ENCODE data around the gene ANP32B.
A peak's percentile ranks its signal among the peaks of the same experiment; 100 is the strongest.
"Not testable (repeated sequence)": the region's sequence is repeated elsewhere in the genome, so short reads cannot be mapped to it uniquely, and the experiment has no call there.

Gene ANP32B

DNA sequence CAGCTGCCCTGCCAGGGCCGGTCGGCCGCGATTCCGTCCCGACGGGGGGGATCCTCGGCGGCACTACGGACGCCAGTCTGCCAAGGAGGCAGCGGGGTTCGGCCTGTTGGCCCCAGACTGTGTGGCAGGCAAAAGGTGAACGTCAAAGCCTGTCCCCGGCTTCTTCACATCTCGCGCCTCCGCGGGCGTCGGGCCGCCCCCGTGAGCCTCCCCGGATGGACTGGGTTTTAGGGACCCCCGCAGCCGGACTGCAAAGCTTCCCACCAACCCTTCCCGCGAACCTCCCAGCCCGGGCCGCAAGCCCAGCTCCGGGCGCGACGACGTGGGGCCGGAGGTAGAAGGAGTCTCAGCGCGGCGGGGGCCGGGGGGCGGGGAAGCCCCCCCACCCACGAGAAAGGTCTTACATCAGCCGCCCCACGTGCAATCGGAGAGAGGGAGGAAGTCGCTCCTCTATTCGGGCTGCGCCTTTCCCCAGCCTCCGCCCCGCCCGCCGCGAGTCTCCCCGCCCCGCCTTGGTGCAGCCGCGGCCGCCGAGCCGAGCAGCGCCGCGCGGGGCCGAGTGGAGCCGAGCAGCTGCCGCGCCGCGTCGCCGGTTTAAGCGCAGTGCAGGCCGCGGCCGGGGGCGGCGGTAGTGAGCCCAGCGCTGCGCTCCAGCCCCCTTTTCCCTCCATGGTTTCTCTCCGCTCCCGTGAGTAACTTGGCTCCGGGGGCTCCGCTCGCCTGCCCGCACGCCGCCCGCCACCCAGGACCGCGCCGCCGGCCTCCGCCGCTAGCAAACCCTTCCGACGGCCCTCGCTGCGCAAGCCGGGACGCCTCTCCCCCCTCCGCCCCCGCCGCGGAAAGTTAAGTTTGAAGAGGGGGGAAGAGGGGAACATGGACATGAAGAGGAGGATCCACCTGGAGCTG is at the start of gene ANP32B:
ANP32B (plus strand) TSS at position 659 of the 906 bp plus-strand sequence; CDS start at position 874, 215 bp downstream.
- DNase-seq, result peak; percentile 87 to 96 (median 89)

DNA sequence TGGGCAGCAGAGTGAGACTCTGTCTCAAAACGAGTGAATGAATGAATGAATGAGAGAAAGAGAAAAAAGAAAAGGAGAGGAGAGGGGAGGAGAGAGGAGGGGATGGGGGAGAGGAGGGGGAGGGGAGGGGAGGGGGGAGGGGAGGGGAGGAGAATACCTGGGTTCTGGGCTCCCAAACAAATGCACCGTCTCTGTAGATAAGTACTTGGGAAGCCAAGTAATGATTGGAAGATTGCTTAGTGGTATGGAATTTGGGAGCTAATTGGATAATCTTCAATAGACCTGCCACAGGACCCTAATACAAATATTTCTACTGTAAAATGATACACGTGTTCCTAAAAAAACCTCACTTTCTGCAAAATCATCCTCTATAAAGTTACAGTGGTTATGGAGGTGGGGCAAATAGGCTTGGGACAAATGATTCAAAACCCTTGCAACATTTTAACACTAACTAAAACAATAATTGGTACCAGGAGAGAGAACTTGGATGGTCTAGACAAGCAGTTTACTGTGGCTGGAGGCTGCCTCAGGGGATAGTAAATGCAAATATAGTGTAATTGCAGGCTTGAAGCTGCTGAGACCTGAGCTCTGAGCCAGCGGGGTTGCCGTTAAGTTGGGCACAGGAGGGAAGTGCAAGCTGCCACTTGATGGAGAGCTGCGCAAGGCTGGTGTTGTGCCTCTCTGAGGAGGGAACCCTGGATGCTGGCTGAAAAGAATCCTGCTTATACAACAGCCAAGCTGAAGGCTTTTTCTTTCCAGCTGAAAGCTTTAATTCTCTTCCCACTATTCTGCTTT is 48.6 kb upstream of the ANP32B start:
- no peak for DNase-seq

DNA sequence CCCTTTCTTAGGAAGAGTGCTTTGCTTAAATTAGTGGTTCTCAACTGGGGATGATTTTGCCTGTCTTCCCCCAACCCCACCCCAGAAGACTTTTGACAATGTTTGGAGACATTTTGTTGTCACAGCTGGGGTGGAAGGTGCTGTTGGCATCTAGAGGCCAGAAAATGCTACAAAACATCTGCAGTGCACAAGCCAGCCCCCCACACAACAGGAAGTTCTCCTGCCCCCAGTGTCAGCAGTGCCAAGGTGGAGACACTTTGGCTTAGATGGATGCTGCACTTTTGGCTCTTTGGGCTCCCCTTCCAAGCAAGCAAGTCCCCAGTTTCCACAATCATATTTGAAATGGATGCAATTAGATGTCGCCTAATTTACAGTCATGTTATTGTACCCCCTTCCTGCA is 47.9 kb upstream of the ANP32B start:
- no peak for DNase-seq

DNA sequence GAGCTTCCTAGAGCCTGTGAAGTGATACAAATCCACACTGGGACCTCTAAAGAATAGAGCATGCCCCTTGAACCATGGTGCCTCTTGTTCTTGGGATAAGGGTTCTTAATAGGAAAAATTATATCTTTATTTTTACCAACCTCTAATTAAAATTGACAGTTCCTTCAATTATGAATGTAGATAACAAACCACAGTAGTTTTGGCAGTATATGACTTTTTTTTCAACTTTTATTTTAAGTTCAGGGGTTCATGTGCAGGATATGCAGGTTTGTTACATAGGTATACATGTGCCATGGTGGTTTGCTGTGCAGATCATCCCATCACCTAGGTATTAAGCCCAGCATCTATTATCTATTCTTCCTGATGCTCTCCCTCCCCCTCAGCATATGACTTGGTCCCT is 46.1 kb upstream of the ANP32B start:
- DNase-seq, result no peak

DNA sequence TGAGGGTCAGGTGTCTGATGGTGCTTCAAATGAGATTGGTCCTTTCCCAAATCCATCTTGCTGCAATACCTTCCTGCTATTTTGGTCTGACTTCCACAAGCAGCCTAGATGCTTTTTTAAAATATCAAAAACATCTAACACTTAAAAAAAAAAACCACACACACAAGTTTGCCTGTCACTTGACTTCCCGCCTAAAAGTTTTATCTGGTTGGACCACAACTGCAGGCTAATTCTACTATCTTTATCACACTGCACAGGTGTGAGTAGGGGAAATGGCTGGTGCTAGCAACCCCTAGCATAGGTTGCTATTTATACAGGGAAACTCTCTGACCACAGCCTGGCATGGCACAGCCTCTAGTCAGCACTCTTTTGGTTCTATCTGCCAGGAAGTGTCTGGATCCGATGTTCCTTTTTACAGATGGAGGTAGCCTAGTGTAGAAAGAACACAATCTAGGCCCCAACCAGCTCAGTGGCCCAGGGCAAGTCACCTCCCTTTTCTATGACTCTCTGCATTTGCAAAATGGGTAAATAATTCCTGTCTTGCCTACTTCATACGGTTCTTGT is 45.0 kb upstream of the ANP32B start, which contains the start of gene HEMGN:
HEMGN (minus strand) TSS at position 92 of the 564 bp plus-strand sequence; CDS start at position 56, 36 bp downstream.
- no peak for DNase-seq

DNA sequence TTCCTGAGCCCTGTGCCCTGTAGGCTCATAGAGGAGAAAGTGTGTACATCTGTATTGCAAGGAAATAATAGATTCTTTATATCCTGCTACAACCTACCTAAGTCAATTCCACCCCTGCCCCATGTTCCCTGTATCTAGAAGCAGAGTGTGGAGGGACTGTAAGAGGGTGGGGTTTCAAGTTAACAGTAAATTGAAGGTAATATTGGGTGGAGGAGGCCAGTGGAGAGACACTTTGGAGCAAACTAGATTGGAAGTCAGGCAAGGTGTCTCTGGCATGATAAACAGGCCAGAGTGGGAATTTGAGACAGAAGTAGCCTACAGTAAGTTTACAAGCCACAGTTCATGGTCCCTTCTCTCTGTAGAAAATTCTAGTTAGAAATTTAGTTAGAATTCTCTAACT is 42.9 kb upstream of the ANP32B start:
- no peak for DNase-seq

DNA sequence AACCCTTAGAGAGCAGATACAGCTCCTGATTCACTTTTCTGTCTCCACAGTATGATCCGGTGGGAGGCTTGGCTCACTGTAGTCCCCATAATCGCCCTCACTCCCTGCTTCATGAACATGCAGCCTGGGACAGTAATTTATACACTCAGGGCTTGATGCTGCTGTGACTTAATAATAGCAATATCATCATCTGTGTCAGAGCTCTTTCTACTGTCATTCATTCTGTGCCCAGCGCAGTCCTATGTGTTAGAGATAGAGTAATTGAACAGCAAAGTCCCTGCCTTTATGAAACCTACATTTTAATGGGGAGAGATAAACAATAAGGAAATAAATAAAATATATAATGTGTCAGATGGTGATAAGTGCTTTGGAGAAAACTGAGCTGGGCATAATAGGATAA is 42.4 kb upstream of the ANP32B start:
- no peak for DNase-seq

DNA sequence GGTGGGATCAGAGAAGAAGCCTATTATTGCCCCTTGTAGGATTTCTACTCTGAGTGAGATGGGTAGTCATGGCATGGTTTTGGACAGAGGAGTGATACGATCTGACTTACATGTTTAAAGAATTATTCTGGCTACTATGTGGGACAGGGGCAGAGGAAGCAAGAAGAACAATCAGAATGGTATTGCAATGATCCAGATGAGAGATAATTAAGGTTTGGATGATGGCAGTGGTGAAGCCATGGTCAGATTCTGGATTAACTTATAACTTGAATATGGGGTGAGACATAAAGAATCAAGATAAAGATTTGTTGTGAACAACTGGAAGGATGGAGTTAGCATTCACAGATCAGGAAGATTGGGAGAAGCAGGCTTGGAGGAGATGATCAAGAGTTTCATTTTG is 41.8 kb upstream of the ANP32B start:
- no peak for DNase-seq

DNA sequence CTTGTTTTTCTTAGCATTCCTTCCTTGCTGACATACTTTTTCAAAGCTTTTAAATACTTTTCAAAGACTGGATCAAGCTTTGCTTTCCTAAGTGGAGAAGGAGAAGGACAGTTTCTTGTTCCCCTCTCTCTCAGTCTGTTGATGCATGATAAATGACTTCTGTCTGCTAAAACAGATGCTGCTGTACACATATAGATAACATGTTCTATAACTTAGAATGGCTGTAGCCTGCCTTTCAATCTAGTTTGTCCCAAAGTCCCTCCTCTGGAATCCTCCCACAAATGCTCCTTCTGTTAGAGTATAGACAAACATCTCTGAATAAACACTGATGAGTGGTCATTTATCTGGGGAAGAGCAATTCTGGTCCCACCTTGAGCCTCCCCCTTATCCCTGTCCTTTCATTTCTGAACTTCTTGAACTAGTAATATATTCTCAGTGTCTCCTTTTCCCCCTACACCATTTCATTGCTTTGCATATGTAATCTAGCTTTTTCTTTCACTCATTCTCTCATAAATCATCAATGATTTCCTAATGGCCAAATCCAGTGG is 39.8 kb upstream of the ANP32B start:
- DNase-seq, result no peak

DNA sequence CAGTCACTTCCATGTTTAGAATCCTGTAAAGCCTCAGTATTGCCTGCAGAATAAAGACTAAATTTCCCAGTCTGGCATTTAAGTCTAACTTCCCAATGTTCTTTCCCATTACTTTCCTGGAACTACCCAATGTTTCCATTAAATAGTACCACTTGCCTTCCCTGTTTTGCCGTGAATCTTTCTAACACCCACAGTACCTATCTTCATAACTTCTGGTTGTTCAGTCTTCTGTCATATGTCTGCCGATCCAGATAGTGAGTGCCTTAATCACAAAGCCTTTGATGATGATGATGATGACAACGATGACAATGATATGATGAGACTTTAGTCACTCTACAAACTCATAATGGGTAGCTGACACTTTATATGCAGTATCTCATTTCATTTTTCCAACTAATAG is 38.5 kb upstream of the ANP32B start:
- no peak for DNase-seq

DNA sequence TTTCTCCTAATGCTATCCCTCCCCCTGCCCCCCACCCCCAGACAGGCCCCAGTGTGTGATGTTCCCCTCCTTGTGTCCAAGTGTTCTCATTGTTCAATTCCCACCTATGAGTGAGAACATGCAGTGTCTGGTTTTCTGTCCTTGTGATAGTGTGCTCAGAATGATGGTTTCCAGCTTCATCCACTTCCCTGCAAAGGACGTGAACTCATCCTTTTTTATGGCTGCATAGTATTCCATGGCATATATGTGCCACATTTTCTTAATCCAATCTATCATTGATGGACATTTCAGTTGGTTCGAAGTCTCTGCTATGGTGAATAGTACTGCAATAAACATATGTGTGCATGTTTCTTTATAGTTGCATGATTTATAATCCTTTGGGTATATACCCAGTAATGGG is 37.7 kb upstream of the ANP32B start:
- DNase-seq, result not testable (repeated sequence)

DNA sequence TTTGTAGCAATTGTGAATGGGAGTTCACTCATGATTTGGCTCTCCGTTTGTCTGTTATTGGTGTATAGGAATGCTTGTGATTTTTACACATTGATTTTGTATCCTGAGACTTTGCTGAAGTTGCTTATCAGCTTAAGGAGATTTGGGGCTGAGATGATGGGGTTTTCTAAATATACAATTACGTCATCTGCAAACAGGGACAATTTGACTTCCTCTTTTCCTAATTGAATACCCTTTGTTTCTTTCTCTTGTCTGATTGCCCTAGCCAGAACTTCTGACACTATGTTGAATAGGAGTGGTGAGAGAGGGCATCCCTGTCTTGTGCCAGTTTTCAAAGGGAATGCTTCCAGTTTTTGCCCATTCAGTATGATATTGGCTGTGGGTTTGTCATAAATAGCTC is 36.0 kb upstream of the ANP32B start:
- DNase-seq, result not testable (repeated sequence)

DNA sequence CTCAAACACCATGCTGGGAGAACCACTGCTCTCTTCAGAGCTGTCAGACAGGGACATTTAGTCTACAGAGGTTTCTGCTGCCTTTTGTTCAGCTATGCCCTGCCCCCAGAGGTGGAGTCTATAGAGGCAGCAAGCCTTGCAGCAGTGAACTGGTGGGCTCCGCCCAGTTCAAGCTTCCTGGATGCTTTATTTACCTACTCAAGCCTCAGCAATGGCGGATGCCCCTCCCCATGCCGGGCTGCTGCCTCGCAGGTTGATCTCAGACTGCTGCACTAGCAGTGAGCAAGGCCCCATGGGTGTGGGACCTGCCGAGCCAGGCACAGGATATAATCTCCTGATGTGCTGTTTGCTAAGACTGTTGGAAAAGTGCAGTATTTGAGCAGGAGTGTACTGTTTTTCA is 32.3 kb upstream of the ANP32B start:
- not testable (repeated sequence) for DNase-seq

DNA sequence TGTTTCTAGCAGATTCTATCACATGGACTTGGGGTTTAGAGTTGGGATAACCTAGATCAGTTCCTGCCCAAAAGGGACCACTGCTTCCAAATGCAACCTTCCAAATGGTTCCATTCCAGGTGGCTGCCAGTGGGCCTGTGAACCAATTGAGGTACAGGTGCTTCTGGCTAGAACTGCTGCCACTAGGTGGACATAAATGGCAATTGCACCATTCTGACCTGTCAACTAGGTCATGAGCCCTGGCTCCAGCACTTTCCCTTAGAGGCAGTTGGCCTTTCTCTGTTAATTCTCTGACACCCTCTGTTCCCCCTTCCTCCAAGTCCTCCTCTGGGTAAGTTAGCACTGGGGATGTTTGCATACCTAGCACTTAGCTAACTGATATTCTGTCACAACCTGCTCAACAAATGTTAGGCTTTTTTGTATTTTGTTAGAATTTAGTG is 28.6 kb upstream of the ANP32B start:
- peak in 1 of 4 experiments; percentile 34 for DNase-seq

DNA sequence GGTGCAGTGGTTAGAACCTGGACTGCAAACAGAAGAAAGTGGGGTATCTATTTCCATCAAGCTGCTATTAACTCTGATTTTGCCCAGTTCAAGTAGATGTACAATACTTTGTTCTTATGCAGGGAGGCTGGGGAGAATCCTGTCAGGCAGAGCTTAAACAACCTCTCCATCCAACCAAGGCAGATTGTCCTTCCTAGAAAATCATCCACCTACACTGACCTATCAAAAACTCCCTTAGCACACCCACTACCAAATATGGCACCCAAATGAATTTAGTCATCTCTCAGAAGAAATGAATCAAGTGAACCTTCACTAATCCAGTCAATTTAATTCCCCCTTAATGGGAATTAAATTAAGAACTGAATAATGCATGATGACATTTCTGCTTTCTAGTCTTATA is 26.8 kb upstream of the ANP32B start:
- no peak for DNase-seq

DNA sequence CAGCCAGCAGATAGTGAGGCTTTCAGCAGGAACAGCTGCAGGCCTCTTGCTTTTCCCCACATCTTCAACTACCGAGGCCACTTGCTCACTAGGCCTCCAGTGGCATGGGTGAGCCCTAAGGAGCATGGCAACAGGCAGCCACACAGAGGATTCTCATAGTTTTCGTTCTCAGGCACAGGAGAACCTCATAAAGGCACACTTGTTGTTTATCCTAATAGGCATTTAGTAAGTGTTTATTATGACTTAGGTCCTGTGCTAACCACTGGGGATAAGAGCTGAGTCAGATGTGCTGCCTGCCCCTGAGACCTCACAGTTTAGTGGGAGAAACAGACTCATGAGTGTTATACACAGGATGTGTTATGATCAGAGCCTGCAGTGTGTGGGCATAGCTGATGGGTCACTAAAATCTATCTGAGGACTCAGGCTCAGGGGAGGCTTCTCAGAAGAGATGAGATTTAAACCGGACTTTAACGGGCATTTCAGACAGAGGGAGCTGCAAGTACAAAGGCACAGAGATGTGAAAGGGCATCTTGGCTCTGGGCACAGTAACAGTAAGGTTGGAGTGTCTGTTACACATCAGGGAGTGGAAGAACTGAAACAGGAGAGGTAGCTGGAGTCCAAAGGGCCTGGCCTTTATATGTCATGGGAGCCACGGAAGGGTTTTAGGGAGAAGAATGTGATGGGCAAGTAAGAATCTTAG is 24.2 kb upstream of the ANP32B start:
- DNase-seq, result no peak

DNA sequence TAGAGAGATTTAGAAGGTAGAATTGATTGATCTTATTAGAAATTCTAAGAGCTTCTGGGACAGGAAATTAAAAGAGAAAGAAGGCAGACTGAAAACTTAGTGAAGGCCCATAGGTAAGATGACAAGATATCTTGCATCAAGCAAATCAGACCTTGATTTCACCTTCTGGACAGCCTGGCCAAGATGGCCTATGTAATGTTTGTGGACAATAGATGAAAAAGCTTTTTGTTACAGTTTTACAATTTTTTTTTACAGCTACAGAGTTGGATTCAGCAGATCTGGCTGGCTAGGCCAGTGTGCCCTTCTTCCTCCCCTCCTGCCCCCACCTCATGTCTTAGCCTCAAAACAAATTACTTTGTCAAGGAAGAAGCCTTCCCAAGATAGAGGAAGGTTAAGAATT is 23.6 kb upstream of the ANP32B start:
- DNase-seq, result no peak

DNA sequence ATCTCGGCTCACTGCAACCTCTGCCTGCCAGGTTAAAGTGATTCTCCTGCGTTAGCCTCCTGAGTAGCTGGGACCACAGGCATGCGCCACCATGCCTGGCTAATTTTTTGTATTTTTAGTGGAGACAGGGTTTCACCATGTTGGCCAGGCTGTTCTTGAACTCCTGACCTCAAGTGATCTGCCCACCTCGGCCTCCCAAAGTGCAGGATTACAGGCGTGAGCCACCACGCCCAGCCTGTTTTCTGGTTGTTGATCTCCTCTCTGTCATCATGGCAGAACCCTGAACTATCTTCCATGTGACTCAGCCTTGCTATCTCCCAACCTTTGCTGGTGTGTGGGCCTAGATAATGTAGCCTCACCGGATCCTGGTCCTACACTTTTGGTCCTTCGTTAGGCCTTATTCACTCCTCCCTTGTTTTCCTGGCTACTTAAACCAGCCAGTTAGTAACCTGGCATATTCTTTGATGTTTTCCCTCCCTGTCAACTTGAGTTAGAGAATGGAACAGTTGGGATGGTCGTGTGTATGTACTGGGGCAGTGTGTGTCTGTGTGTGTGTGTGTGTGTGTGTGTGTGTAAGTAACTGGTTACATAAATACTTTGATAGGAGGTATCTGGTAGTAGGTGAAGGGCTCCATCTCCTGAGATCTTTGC is 22.3 kb upstream of the ANP32B start:
- DNase-seq, result not testable (repeated sequence)

DNA sequence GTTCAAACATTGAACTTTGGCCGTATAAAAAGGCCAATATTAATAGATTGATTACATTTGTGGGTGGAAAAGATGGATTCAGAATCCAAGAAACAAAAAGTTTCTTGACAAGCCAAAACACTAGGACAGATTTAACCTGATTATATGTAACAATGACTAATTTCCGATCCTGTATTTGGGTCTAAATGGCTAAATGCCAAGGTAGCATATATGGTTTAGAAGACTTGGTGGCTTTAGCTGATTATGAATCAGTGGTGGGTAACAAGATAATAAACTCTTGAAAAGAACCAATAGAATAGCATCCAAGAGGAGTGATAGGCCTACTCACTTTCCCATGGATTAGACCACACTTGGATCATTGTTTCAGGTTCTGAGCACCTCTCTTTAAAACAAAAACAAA is 21.8 kb upstream of the ANP32B start:
- DNase-seq, result no peak

DNA sequence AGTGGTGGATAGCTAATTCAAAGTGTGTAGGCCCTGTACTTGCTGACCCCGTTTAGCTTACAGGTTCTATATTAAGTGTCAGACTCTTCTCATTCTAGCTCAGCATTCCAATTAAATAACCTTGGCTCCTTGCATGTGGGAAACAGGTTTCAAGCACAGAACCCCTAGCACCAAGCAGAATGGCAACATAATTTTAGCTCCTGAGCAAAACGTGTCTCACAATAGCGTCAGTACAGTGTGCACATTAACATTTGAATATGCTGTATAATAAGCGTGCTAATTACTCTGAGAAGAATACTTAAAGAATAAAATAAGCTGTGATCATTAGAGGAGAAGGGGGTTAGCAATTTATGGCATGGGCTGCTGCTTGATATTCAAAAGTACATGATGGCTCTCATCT is 21.0 kb upstream of the ANP32B start:
- DNase-seq, result no peak

DNA sequence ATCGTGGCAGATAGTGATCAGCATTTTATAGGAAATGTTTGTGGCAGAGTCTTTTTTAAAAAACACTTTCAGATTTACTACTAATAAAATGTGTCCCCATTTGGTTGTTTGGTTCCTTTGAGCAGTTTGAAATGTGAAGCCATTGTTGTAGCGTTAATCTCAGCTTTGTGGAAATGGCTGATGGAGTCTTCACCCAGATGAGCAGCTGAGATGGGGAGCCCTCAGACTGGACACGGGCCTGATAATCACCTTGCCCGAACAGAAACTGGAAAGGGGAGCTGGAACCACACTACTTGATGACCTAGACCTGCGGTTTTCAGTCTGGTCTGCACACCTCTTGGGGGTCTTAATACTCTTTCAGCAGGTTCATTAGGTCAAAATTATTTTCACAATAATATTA is 20.6 kb upstream of the ANP32B start:
- no peak for DNase-seq

DNA sequence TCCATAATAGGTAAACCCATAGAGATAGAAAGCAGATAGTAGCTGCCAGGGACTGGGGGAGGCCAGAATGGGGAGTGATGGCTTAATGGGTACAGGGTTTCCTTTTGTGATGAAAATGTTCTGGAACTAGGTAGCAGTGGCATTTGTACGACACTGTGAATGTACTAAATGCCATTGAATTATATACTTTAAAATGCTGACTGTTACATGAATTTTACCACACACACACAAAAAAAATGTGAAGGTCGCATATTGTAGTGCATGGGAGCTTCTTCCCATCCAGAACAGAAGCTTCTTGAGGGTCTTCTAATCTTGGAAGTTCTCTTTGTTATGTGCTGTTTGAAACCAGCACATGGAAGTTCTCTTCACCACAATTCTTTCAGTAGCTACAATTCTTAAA is 19.9 kb upstream of the ANP32B start:
- no peak for DNase-seq
